ENCODE results near the gene RORC. TPM values are rescaled to one million over a fixed set of nuclear protein-coding genes. Genes with fewer than 3 reads are reported as not detected.

RORC gene
- total RNA-seq, 5 donors from 2014 or later (not counting 1 experiment from before 2014, with no cell fraction given), result 1.5 to 11.6 (median 7.6) TPM

- ChIA-PET CTCF (no interaction called here), POLR2A (interaction anchor here in 1 of 2 donors (1.0 kb wide), 1 partner anchor 488 kb away, joined by 3 read pairs; no protein-coding TSS in a partner anchor)
Measured at GRCh38 chr1:151815716-151816327, 15.8 kb downstream of the RORC start.

GRCh38 chr1:151814971-151815545 lies 16.5 kb downstream of the RORC start:
- peaks cover 32 to 76% (median 56%) of the 10 kb centered on the region in 3 donors for H3K4me1 Mint-ChIP-seq
- Histone ChIP-seq H3K36me3 (ENCODE audit: control insufficient read depth in 2 of 2, extremely low read depth in 1 of 2, insufficient read depth in 1 of 2, low read length in 1 of 2) (no peaks in the 10 kb centered on the region), H3K4me3 (ENCODE audit: control insufficient read depth in 1 of 2, extremely low read depth in 1 of 2, low read length in 1 of 2) (no peak overlapping the region), H3K27ac (ENCODE audit: low read length) (peak overlapping the region; percentile 37), H3K9me3 (no peaks in the 10 kb centered on the region), H3K4me1 (ENCODE audit: control insufficient read depth in 1 of 2, extremely low read depth in 1 of 2, insufficient read depth in 2 of 2, low read length in 2 of 2) (peaks cover 12 to 68% of the 10 kb centered on the region in 2 experiments), H3K27me3 (replicated peaks in 1 of 2; ENCODE audit: control insufficient read depth in 2 of 2, extremely low read depth in 1 of 2, insufficient read depth in 2 of 2, low read length in 1 of 2) (peaks cover 0 to 6% of the 10 kb centered on the region in 2 experiments)
- ChIA-PET POLR2A (interaction anchor here in 1 of 2 donors (0.7 to 0.8 kb wide), 2 partner anchors 13 to 222 kb away, joined by 3 read pairs; no protein-coding TSS in a partner anchor), CTCF (no interaction called here)
- ATAC-seq (replicated peaks in 1 of 4) (no peak), DNase-seq (no peak)
- H3K4me3 Mint-ChIP-seq, result peak overlapping the region in 1 of 3 donors; percentile 61
- H3K36me3 Mint-ChIP-seq, result no peaks in the 10 kb centered on the region
- H3K27ac Mint-ChIP-seq, result peak overlapping the region; percentile 83 to 92
- WGBS (ENCODE audit: insufficient coverage), result 81% methylated on average over 8 of the region's 8 CpGs
- H3K9me3 Mint-ChIP-seq, result no peaks in the 10 kb centered on the region
- H3K27me3 Mint-ChIP-seq, result no peaks in the 10 kb centered on the region

More at GRCh38 chr1:151815716-151816327, 15.8 kb downstream of the RORC start:
- DNase-seq (peak; percentile 36 to 71 (median 54)), ATAC-seq (replicated peaks in 1 of 4) (peak; percentile 71 to 92 (median 84))
- peaks cover 12 to 76% of the 10 kb centered on the region in 2 experiments for H3K4me1 ChIP-seq (ENCODE audit: control insufficient read depth in 1 of 2, extremely low read depth in 1 of 2, insufficient read depth in 2 of 2, low read length in 2 of 2)
- H3K4me3 ChIP-seq (ENCODE audit: control insufficient read depth in 1 of 2, extremely low read depth in 1 of 2, low read length in 1 of 2), result no peak overlapping the region
- H3K9me3 Mint-ChIP-seq, result no peaks in the 10 kb centered on the region
- peaks cover 37 to 83% (median 64%) of the 10 kb centered on the region in 3 donors for H3K4me1 Mint-ChIP-seq
- peaks cover 0 to 6% of the 10 kb centered on the region in 2 experiments for H3K27me3 ChIP-seq (replicated peaks in 1 of 2; ENCODE audit: control insufficient read depth in 2 of 2, extremely low read depth in 1 of 2, insufficient read depth in 2 of 2, low read length in 1 of 2)
- H3K27ac Mint-ChIP-seq, result peak overlapping the region; percentile 83 to 92
- 0% methylated on average over 3 of the region's 12 CpGs for whole genome bisulfite sequencing (ENCODE audit: insufficient coverage)
- H3K4me3 Mint-ChIP-seq, result peak overlapping the region; percentile 37 to 61 (median 39)
- no peaks in the 10 kb centered on the region for H3K27me3 Mint-ChIP-seq
- H3K36me3 ChIP-seq (ENCODE audit: control insufficient read depth in 2 of 2, extremely low read depth in 1 of 2, insufficient read depth in 1 of 2, low read length in 1 of 2), result no peaks in the 10 kb centered on the region
- H3K27ac ChIP-seq (ENCODE audit: low read length), result peak overlapping the region; percentile 69
- H3K9me3 ChIP-seq, result no peaks in the 10 kb centered on the region
- no peaks in the 10 kb centered on the region for H3K36me3 Mint-ChIP-seq

GRCh38 chr1:151814426-151814825 lies 17.2 kb downstream of the RORC start:
- Mint-ChIP-seq H3K36me3 (no peaks in the 10 kb centered on the region), H3K4me3 (no peak overlapping the region), H3K9me3 (no peaks in the 10 kb centered on the region), H3K27me3 (no peaks in the 10 kb centered on the region), H3K4me1 (peaks cover 36 to 70% (median 50%) of the 10 kb centered on the region in 3 donors), H3K27ac (peak overlapping the region in 1 of 2 donors; percentile 48)
- peaks cover 0 to 6% of the 10 kb centered on the region in 2 experiments for H3K27me3 ChIP-seq (replicated peaks in 1 of 2; ENCODE audit: control insufficient read depth in 2 of 2, extremely low read depth in 1 of 2, insufficient read depth in 2 of 2, low read length in 1 of 2)
- H3K27ac ChIP-seq (ENCODE audit: low read length), result no peak overlapping the region
- DNase-seq, result no peak
- peaks cover 12 to 62% of the 10 kb centered on the region in 2 experiments for H3K4me1 ChIP-seq (ENCODE audit: control insufficient read depth in 1 of 2, extremely low read depth in 1 of 2, insufficient read depth in 2 of 2, low read length in 2 of 2)
- H3K4me3 ChIP-seq (ENCODE audit: control insufficient read depth in 1 of 2, extremely low read depth in 1 of 2, low read length in 1 of 2), result no peak overlapping the region
- H3K36me3 ChIP-seq (ENCODE audit: control insufficient read depth in 2 of 2, extremely low read depth in 1 of 2, insufficient read depth in 1 of 2, low read length in 1 of 2), result peaks cover 0 to 2% of the 10 kb centered on the region in 2 donors
- WGBS (ENCODE audit: insufficient coverage), result 92% methylated on average over 15 of the region's 15 CpGs
- H3K9me3 ChIP-seq, result no peaks in the 10 kb centered on the region
- CTCF ChIA-PET, result no interaction called here
- no peak for ATAC-seq (replicated peaks in 1 of 4)
- POLR2A ChIA-PET, result interaction anchor here in 1 of 2 donors (0.8 kb wide), 1 partner anchor 13 kb away, joined by 3 read pairs; no protein-coding TSS in a partner anchor

- no peak overlapping the region for H3K4me3 ChIP-seq (ENCODE audit: control insufficient read depth in 1 of 2, extremely low read depth in 1 of 2, low read length in 1 of 2)
- H3K27me3 ChIP-seq (replicated peaks in 1 of 2; ENCODE audit: control insufficient read depth in 2 of 2, extremely low read depth in 1 of 2, insufficient read depth in 2 of 2, low read length in 1 of 2), result peaks cover 0 to 6% of the 10 kb centered on the region in 2 experiments
- peaks cover 12 to 53% of the 10 kb centered on the region in 2 experiments for H3K4me1 ChIP-seq (ENCODE audit: control insufficient read depth in 1 of 2, extremely low read depth in 1 of 2, insufficient read depth in 2 of 2, low read length in 2 of 2)
- Mint-ChIP-seq H3K9me3 (no peaks in the 10 kb centered on the region), H3K36me3 (no peaks in the 10 kb centered on the region), H3K4me1 (peaks cover 36 to 61% (median 47%) of the 10 kb centered on the region in 3 donors), H3K27ac (peak overlapping the region; percentile 49 to 55), H3K4me3 (no peak overlapping the region), H3K27me3 (no peaks in the 10 kb centered on the region)
- no peak for DNase-seq
- ATAC-seq (replicated peaks in 1 of 4), result no peak
- H3K27ac ChIP-seq (ENCODE audit: low read length), result peak overlapping the region; percentile 7
- POLR2A ChIA-PET, result no interaction called here
- 95% methylated on average over 4 of the region's 12 CpGs for WGBS (ENCODE audit: insufficient coverage)
- CTCF ChIA-PET, result no interaction called here
- peaks cover 0 to 2% of the 10 kb centered on the region in 2 donors for H3K36me3 ChIP-seq (ENCODE audit: control insufficient read depth in 2 of 2, extremely low read depth in 1 of 2, insufficient read depth in 1 of 2, low read length in 1 of 2)
- no peaks in the 10 kb centered on the region for H3K9me3 ChIP-seq
Measured at GRCh38 chr1:151813271-151813977, 18.2 kb downstream of the RORC start.

- H3K36me3 Mint-ChIP-seq, result no peaks in the 10 kb centered on the region
- no peak for ATAC-seq (replicated peaks in 1 of 4)
- Histone ChIP-seq H3K27me3 (replicated peaks in 1 of 2; ENCODE audit: control insufficient read depth in 2 of 2, extremely low read depth in 1 of 2, insufficient read depth in 2 of 2, low read length in 1 of 2) (peaks cover 0 to 6% of the 10 kb centered on the region in 2 experiments), H3K36me3 (ENCODE audit: control insufficient read depth in 2 of 2, extremely low read depth in 1 of 2, insufficient read depth in 1 of 2, low read length in 1 of 2) (peaks cover 0 to 2% of the 10 kb centered on the region in 2 donors), H3K4me3 (ENCODE audit: control insufficient read depth in 1 of 2, extremely low read depth in 1 of 2, low read length in 1 of 2) (no peak overlapping the region), H3K4me1 (ENCODE audit: control insufficient read depth in 1 of 2, extremely low read depth in 1 of 2, insufficient read depth in 2 of 2, low read length in 2 of 2) (peaks cover 8 to 31% of the 10 kb centered on the region in 2 experiments), H3K9me3 (no peaks in the 10 kb centered on the region), H3K27ac (ENCODE audit: low read length) (peak overlapping the region; percentile 19)
- ChIA-PET CTCF (no interaction called here), POLR2A (interaction anchor here in 1 of 2 donors (0.6 kb wide), 1 partner anchor 13 kb away, joined by 3 read pairs; no protein-coding TSS in a partner anchor)
- no peaks in the 10 kb centered on the region for H3K27me3 Mint-ChIP-seq
- WGBS (ENCODE audit: insufficient coverage), result 100% methylated on average over 5 of the region's 9 CpGs
- no peak overlapping the region for H3K27ac Mint-ChIP-seq
- H3K4me3 Mint-ChIP-seq, result no peak overlapping the region
- H3K9me3 Mint-ChIP-seq, result no peaks in the 10 kb centered on the region
- no peak for DNase-seq
- H3K4me1 Mint-ChIP-seq, result peaks cover 25 to 39% (median 28%) of the 10 kb centered on the region in 3 donors
Measured at GRCh38 chr1:151811181-151811580, 20.4 kb downstream of the RORC start.

GRCh38 chr1:151809985-151810556 lies 21.5 kb downstream of the RORC start:
- H3K9me3 ChIP-seq, result no peaks in the 10 kb centered on the region
- DNase-seq (no peak), ATAC-seq (replicated peaks in 1 of 4) (no peak)
- no peak overlapping the region for H3K27ac ChIP-seq (ENCODE audit: low read length)
- POLR2A ChIA-PET, result no interaction called here
- H3K36me3 Mint-ChIP-seq, result no peaks in the 10 kb centered on the region
- H3K4me3 ChIP-seq (ENCODE audit: control insufficient read depth in 1 of 2, extremely low read depth in 1 of 2, low read length in 1 of 2), result no peak overlapping the region
- H3K27me3 Mint-ChIP-seq, result no peaks in the 10 kb centered on the region
- no peaks in the 10 kb centered on the region for H3K9me3 Mint-ChIP-seq
- no peak overlapping the region for H3K4me3 Mint-ChIP-seq
- WGBS (ENCODE audit: insufficient coverage), result no CpG with 5 or more reads among the region's 1 CpG
- H3K36me3 ChIP-seq (ENCODE audit: control insufficient read depth in 2 of 2, extremely low read depth in 1 of 2, insufficient read depth in 1 of 2, low read length in 1 of 2), result peaks cover 0 to 2% of the 10 kb centered on the region in 2 donors
- peaks cover 0 to 6% of the 10 kb centered on the region in 2 experiments for H3K27me3 ChIP-seq (replicated peaks in 1 of 2; ENCODE audit: control insufficient read depth in 2 of 2, extremely low read depth in 1 of 2, insufficient read depth in 2 of 2, low read length in 1 of 2)
- CTCF ChIA-PET, result no interaction called here
- no peak overlapping the region for H3K27ac Mint-ChIP-seq
- peaks cover 0 to 20% of the 10 kb centered on the region in 2 experiments for H3K4me1 ChIP-seq (ENCODE audit: control insufficient read depth in 1 of 2, extremely low read depth in 1 of 2, insufficient read depth in 2 of 2, low read length in 2 of 2)
- peaks cover 13 to 28% (median 18%) of the 10 kb centered on the region in 3 donors for H3K4me1 Mint-ChIP-seq

All from T-cell (primary cell).